Activated CD4-positive, alpha-beta T cell treated with anti-CD3 and anti-CD28 coated beads for 1 hour (primary cell): ENCODE data around the gene USE1.
A peak's percentile ranks its signal among the peaks of the same experiment; 100 is the strongest.

Experiments used
- DNase-seq: peaks from one replicate; pipeline ENCODE4 v3.0.0-alpha.2; 2020

The USE1 gene

GRCh38 chr19:17259118-17259780 is 44.1 kb downstream of the USE1 start:
- no peak for DNase-seq

- no peak for DNase-seq
These were observed 44.8 kb downstream of the USE1 start for GRCh38 chr19:17259934-17260333.

- DNase-seq, result peak; percentile 84
These were observed 45.7 kb downstream of the USE1 start for GRCh38 chr19:17260842-17261325.

GRCh38 chr19:17262557-17262956 is 47.4 kb downstream of the USE1 start:
- no peak for DNase-seq

GRCh38 chr19:17263712-17264640 is 48.8 kb downstream of the USE1 start:
- DNase-seq, result no peak

GRCh38 chr19:17264641-17264979 is 49.5 kb downstream of the USE1 start, which contains the start of gene USHBP1:
Gene USHBP1, minus strand, starts transcription at chr19:17264745. Its CDS starts 446 bp downstream, at chr19:17264299.
- DNase-seq, result no peak

- DNase-seq, result no peak
These were observed 50.9 kb downstream of the USE1 start for GRCh38 chr19:17266026-17266425.

- DNase-seq, result no peak
These were observed 51.4 kb downstream of the USE1 start for GRCh38 chr19:17266589-17266974.

GRCh38 chr19:17266975-17267788 is 52.0 kb downstream of the USE1 start, which contains the start of gene BABAM1:
Gene BABAM1, plus strand, starts transcription at chr19:17267443. Its CDS starts 1,364 bp downstream, at chr19:17268807.
- peak; percentile 88 for DNase-seq

- DNase-seq, result no peak
These were observed 53.6 kb downstream of the USE1 start for GRCh38 chr19:17268754-17269153.
